B cell (primary cell): ENCODE results near the gene SDC1. TPM values are rescaled to one million over a fixed set of nuclear protein-coding genes. Genes with fewer than 3 reads are reported as not detected.

Experiments
- ATAC-seq: fragments of 200-7000 bp; cut with Tn5 transposase; one replicate; pipeline ENCODE4 v1.10.0; 2021; ENCODE audit warnings: low read depth, mild to moderate bottlenecking, moderate number of reproducible peaks, moderate library complexity
- CTCF ChIA-PET: fragments of 350-600 bp; sonication (Branson Sonifier 250); formaldehyde crosslinking; loops from one replicate; lab custom pipeline; 2021; ENCODE audit warnings: antibody characterized with exemption, inconsistent platforms; lab: Charles Lee
- POLR2A ChIA-PET: fragments of 350-600 bp; sonication (Branson Sonifier 250); formaldehyde crosslinking; loops from one replicate; lab custom pipeline; 2021; ENCODE audit warnings: antibody characterized with exemption; lab: Charles Lee
- DNase-seq: peaks from one replicate; pipeline ENCODE4 v3.0.0; 2013
- H2AFZ ChIP-seq: 2 replicates; pipeline ENCODE4 v1.6.1; 2012; ENCODE audit warnings: mild to moderate bottlenecking, low read depth, low read length; ENCODE audit not compliant: insufficient read depth, poor library complexity, severe bottlenecking
- H3K27ac ChIP-seq, 2 donors: 1 replicate in 1 of 2; 2 replicates in 1 of 2; pipeline ENCODE4 v1.5.1; 2012 to 2013; ENCODE audit warnings: low read length in 2 of 2, mild to moderate bottlenecking in 2 of 2, moderate library complexity in 1 of 2
- H3K27me3 ChIP-seq, 4 experiments: fragments of 200-600 bp in 1 of 4; sonication (generic) in 1 of 4; replicated peaks in 1 of 4; 1 replicate in 2 of 4; 2 replicates in 2 of 4; pipeline versions ENCODE4 v1.6.1 to v1.7.0; 2013 to 2016; ENCODE audit warnings: low read length in 3 of 4, mild to moderate bottlenecking in 2 of 4, mixed read lengths in 1 of 4, moderate library complexity in 1 of 4; ENCODE audit not compliant: insufficient read depth in 4 of 4, control insufficient read depth in 3 of 4; ENCODE audit errors: control extremely low read depth in 1 of 4
- H3K36me3 ChIP-seq, 2 experiments: replicated peaks in 1 of 2; 1 replicate in 1 of 2; 2 replicates in 1 of 2; pipeline versions ENCODE4 v1.6.1 to v1.7.1; 2013; ENCODE audit warnings: low read length in 1 of 2; ENCODE audit not compliant: insufficient read depth in 2 of 2, control insufficient read depth in 1 of 2; ENCODE audit errors: control extremely low read depth in 1 of 2, extremely low read depth in 1 of 2
- H3K4me1 ChIP-seq, 2 donors: fragments of 200-600 bp in 1 of 2; sonication (generic) in 1 of 2; 1 replicate in 1 of 2; 2 replicates in 1 of 2; pipeline versions ENCODE4 v1.5.1 to v1.6.1; 2013 to 2017; ENCODE audit warnings: low read length in 2 of 2; ENCODE audit not compliant: control insufficient read depth in 2 of 2, insufficient read depth in 2 of 2
- H3K4me2 ChIP-seq: replicated peaks from 2 replicates; pipeline ENCODE3; 2012; ENCODE audit warnings: mild to moderate bottlenecking, low read depth, low read length; ENCODE audit not compliant: poor library complexity, severe bottlenecking
- H3K4me3 ChIP-seq, 5 experiments: fragments of 200-600 bp in 1 of 5; sonication (generic) in 1 of 5; 1 replicate in 3 of 5; 2 replicates in 2 of 5; pipeline versions ENCODE4 v1.5.1 to v1.7.0; 2011 to 2016; ENCODE audit warnings: low read length in 4 of 5, mild to moderate bottlenecking in 4 of 5, low read depth in 2 of 5, control low read depth in 1 of 5, moderate library complexity in 1 of 5; ENCODE audit not compliant: insufficient read depth in 1 of 5; ENCODE audit errors: control extremely low read depth in 1 of 5, extremely low read depth in 1 of 5
- H3K79me2 ChIP-seq: fragments of 200-600 bp; sonication (generic); one replicate; pipeline ENCODE4 v1.6.0; 2016; ENCODE audit warnings: low read length; ENCODE audit not compliant: control insufficient read depth, insufficient read depth
- H3K9ac ChIP-seq: fragments of 200-600 bp; sonication (generic); 2 replicates; pipeline ENCODE4 v1.6.1; 2017; ENCODE audit warnings: mild to moderate bottlenecking, low read length, moderate library complexity
- H3K9me3 ChIP-seq, 3 donors: one replicate each; pipeline versions ENCODE4 v1.6.1 to v1.7.1; 2013; ENCODE audit warnings: low read length in 2 of 3; ENCODE audit not compliant: control insufficient read depth in 2 of 3, insufficient read depth in 1 of 3; ENCODE audit errors: control extremely low read depth in 1 of 3
- H4K20me1 ChIP-seq: 2 replicates; pipeline ENCODE4 v1.6.0; 2012; ENCODE audit warnings: mild to moderate bottlenecking, low read length; ENCODE audit not compliant: insufficient read depth, control insufficient read depth, poor library complexity, severe bottlenecking
- H3K27ac Mint-ChIP-seq: one replicate; pipeline ENCODE4 v1.8.0; 2021; ENCODE audit warnings: mixed read lengths
- H3K27me3 Mint-ChIP-seq: one replicate; pipeline ENCODE4 v1.8.0; 2021; ENCODE audit warnings: mixed read lengths
- H3K4me1 Mint-ChIP-seq: one replicate; pipeline ENCODE4 v1.8.0; 2021; ENCODE audit warnings: mixed read lengths
- H3K4me3 Mint-ChIP-seq: one replicate; pipeline ENCODE4 v1.8.0; 2021; ENCODE audit warnings: mixed read lengths
- H3K9me3 Mint-ChIP-seq: one replicate; pipeline ENCODE4 v1.8.0; 2022; ENCODE audit warnings: mixed read lengths; ENCODE audit not compliant: insufficient read depth
- CTCF ChIP-seq: fragments of 200-600 bp; IDR thresholded peaks from one replicate; pipeline ENCODE4 v1.8.0; 2022; ENCODE audit warnings: antibody characterized with exemption, mild to moderate bottlenecking
- EZH2 ChIP-seq: IDR thresholded peaks from 2 replicates; pipeline ENCODE4 v1.6.1; 2012; ENCODE audit warnings: borderline replicate concordance, low read depth, mild to moderate bottlenecking, moderate library complexity, low read length; ENCODE audit not compliant: insufficient read depth, poor library complexity, severe bottlenecking
- WGBS: methylation state at CpG from one replicate; pipeline ENCODE4 v1.1.5; 2013; ENCODE audit warnings: missing lambda C conversion rate; ENCODE audit not compliant: insufficient coverage; 5-methylcytosine and 5-hydroxymethylcytosine counted together
- intact Hi-C: fragments of 100-400 bp; cut with micrococcal nuclease; formaldehyde crosslinking; loops from one replicate; pipeline ENCODE4 v1.10.0; 2022
- polyA plus RNA-seq: library from polyadenylated mRNA; depleted of rRNA; stranded (reverse); fragments of >200 nt; gene quantifications from 2 replicates; pipeline ENCODE4 v1.2.3, GENCODE V29; 2012
- total RNA-seq, 2 donors: library from RNA; stranded (reverse); fragments of 120-200 nt in 1 of 2; gene quantifications; 1 replicate in 1 of 2; 2 replicates in 1 of 2; pipeline versions ENCODE4 v1.2.3 to v1.2.4, GENCODE V29; 2013 to 2022

Gene SDC1
- total and polyA plus RNA-seq, 2 donors (not counting 1 experiment from before 2014, with no cell fraction given) = 0.22 TPM; not detected in 1

DNA sequence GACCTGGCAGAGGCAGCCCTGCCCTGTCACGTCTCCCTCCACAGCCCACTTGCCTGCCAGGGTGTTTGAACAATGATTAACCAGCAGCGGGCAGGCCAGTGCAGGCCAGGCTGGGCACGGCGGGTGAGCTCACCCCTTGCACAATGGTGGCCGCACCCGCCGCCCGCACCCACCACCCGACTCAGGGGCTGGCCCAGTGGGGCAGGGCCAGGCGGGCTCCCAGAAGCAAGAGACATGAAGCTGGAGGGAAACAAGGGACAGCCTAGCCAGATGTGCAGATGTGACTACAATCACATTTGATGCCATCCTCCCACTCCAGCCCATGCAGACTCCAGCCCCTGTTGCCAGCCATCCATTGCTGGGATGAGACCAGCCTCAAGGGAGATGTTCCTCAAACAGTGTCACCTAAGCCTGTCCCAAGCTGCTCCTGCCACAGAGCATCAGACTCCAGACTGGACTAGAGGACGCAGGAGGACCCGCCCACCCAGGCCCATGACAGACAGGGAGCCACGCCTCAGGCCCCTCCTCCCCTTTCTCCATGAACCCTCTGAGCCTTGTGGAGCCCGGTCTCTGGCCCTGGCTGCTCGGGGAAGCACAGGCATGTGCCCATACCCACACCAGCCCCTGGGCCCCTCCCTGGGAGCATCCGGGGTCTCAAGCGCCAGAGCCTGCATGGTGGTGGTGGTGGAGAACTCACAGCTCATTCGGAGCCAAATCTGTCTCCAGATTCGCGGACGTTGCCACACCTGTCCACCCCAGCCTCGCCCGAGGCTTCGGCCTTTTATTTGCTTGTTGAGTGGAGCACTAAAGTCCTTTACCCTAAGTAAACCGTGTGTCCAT is 45.0 kb downstream of the SDC1 start:
- POLR2A ChIA-PET = no interaction called here
- Histone ChIP-seq H3K27ac (no peak overlapping the region), H3K4me1 (no peaks in the 10 kb centered on the region), H3K9me3 (no peaks in the 10 kb centered on the region), H2AFZ (no peak overlapping the region), H3K4me2 (no peak overlapping the region), H4K20me1 (no peaks in the 10 kb centered on the region), H3K4me3 (no peak overlapping the region), H3K79me2 (no peaks in the 10 kb centered on the region), H3K9ac (no peak overlapping the region), H3K27me3 (no peaks in the 10 kb centered on the region), H3K36me3 (no peaks in the 10 kb centered on the region)
- CTCF ChIA-PET = no interaction called here
- ATAC-seq = no peak
- no peak for TF ChIP-seq CTCF
- TF ChIP-seq EZH2 = no peak
- WGBS = 94% methylated on average over 13 of the region's 25 CpGs
- Mint-ChIP-seq H3K27me3 (peaks cover 4% of the 10 kb centered on the region), H3K9me3 (no peaks in the 10 kb centered on the region), H3K4me1 (no peaks in the 10 kb centered on the region), H3K27ac (no peak overlapping the region), H3K4me3 (no peak overlapping the region)
- intact Hi-C loops = no loop called here
- DNase-seq = no peak

DNA sequence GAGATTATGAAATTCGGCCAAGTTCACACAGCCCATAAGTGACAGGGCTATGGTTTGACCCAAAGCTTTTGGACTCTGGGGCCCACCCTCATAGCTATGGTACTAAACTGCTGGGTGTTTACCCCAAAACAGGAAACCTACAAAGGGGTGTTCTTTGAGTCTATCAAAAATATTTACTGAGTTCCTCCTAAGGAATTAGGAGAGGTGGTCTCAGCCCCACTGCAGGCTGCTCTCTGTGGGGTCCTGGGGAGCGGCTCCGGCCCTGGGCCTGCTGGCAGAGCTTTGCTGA is 45.5 kb downstream of the SDC1 start:
- no peak overlapping the region for H3K4me2 ChIP-seq
- TF ChIP-seq CTCF (no peak), EZH2 (no peak)
- intact Hi-C loops = no loop called here
- H2AFZ ChIP-seq = no peak overlapping the region
- H3K4me3 ChIP-seq = no peak overlapping the region
- H4K20me1 ChIP-seq = no peaks in the 10 kb centered on the region
- no peaks in the 10 kb centered on the region for H3K9me3 ChIP-seq
- ChIA-PET CTCF (no interaction called here), POLR2A (no interaction called here)
- no peak overlapping the region for H3K27ac Mint-ChIP-seq
- no peaks in the 10 kb centered on the region for H3K27me3 ChIP-seq
- no peak overlapping the region for H3K27ac ChIP-seq
- no peaks in the 10 kb centered on the region for H3K79me2 ChIP-seq
- 100% methylated on average over 3 of the region's 3 CpGs for WGBS
- no peak overlapping the region for H3K4me3 Mint-ChIP-seq
- H3K9me3 Mint-ChIP-seq = no peaks in the 10 kb centered on the region
- DNase-seq = no peak
- no peak for ATAC-seq
- H3K9ac ChIP-seq = no peak overlapping the region
- peaks cover 4% of the 10 kb centered on the region for H3K27me3 Mint-ChIP-seq
- H3K36me3 ChIP-seq = no peaks in the 10 kb centered on the region
- H3K4me1 Mint-ChIP-seq = no peaks in the 10 kb centered on the region
- no peaks in the 10 kb centered on the region for H3K4me1 ChIP-seq
